ENCODE measurements around the gene SPATA16.

DNA sequence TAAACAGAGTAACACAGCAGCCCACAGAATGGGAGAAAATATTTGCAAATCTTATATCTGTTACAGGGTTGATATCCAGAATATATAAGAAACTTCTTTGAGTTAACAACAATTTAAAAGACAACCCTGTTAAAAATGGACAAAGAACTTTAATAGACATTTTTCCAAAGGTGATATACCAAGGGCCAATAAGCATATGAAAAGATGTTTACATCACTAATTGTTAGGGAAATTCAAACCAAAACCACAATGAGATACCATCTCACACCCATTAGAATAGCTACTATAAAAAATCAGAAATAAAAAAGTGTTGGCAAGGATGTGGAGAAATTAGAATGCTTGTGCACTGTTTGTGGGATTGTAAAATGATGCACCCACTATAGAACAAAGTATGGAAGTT lies 110.8 kb downstream of the SPATA16 start:
- TF ChIP-seq EZH2 (conservative IDR thresholded peaks at IDR 0.05; ENCODE audit: low read depth, low read length) (no peak), GABPB1 (CRISPR knock-in tag; IDR thresholded peaks at IDR 0.05) (no peak), PCBP1 (IDR thresholded peaks at IDR 0.05; ENCODE audit: borderline replicate concordance, low read depth, low read length) (no peak), RBM39 (IDR thresholded peaks at IDR 0.05; ENCODE audit: low read depth, low read length, poor library complexity, severe bottlenecking) (no peak), NR1H2 (CRISPR knock-in tag; IDR thresholded peaks at IDR 0.05; ENCODE audit: borderline replicate concordance, low read depth) (no peak), ZNF10 (CRISPR knock-in tag; IDR thresholded peaks at IDR 0.05; ENCODE audit: borderline replicate concordance, low read depth) (no peak), ZNF232 (CRISPR knock-in tag; IDR thresholded peaks at IDR 0.05; ENCODE audit: borderline replicate concordance) (no peak)
- TF ChIP-seq, protein P1, sequence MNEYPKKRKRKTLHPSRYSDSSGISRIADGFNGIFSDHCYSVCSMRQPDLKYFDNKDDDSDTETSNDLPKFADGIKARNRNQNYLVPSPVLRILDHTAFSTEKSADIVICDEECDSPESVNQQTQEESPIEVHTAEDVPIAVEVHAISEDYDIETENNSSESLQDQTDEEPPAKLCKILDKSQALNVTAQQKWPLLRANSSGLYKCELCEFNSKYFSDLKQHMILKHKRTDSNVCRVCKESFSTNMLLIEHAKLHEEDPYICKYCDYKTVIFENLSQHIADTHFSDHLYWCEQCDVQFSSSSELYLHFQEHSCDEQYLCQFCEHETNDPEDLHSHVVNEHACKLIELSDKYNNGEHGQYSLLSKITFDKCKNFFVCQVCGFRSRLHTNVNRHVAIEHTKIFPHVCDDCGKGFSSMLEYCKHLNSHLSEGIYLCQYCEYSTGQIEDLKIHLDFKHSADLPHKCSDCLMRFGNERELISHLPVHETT (CRISPR knock-in tag; conservative IDR thresholded peaks at IDR 0.05): no peak
